ENCODE measurements around the gene NFKBIE. TPM values are rescaled to one million over a fixed set of nuclear protein-coding genes. Genes with fewer than 3 reads are reported as not detected.

The NFKBIE gene
- total and polyA plus RNA-seq, 8 donors, result 0.89 to 23.5 (median 10.3) TPM; not detected in 2

DNA sequence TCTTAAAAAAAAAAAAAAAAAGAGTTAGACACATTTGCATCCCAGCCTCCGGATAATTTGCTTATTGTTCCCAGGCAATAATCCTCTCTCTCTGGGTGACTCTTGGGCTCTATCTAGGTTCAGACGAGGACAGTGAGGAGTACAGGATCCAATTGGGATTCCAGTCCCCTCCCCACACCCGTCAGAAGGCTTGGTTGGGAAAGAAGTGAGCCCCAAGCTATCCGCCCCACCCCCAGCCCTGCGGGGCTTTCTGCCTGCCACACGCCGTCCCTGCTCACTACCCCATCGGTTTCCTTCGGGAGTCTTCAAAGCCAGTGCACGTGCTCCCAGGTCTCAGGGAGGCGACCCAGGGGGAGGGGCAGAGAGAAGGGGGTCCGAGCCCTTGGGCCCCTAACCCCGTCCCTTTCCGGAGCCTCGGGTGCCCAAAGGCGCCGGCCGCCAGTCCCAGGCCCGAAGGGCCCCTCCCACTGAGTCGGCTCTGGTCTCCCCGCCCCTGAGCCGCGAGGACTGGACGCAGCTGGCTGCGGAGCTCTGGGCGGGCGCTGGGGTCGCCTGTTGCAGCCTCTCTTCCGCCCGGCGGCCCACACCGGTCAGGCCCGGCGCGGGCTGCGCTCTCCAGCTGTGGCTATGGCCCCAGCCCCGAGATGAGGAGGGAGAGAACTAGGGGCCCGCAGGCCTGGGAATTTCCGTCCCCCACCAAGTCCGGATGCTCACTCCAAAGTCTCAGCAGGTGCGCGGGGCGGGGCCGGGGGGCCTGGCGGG, 46.1 kb downstream of the NFKBIE start:
- TF ChIP-seq POLR2A (IDR thresholded peaks at IDR 0.05) (peak in 1 of 4 donors; percentile 53), POLR2AphosphoS5 (IDR thresholded peaks at IDR 0.05) (peak; percentile 49 to 87 (median 82))
- TF ChIP-seq, protein P1, sequence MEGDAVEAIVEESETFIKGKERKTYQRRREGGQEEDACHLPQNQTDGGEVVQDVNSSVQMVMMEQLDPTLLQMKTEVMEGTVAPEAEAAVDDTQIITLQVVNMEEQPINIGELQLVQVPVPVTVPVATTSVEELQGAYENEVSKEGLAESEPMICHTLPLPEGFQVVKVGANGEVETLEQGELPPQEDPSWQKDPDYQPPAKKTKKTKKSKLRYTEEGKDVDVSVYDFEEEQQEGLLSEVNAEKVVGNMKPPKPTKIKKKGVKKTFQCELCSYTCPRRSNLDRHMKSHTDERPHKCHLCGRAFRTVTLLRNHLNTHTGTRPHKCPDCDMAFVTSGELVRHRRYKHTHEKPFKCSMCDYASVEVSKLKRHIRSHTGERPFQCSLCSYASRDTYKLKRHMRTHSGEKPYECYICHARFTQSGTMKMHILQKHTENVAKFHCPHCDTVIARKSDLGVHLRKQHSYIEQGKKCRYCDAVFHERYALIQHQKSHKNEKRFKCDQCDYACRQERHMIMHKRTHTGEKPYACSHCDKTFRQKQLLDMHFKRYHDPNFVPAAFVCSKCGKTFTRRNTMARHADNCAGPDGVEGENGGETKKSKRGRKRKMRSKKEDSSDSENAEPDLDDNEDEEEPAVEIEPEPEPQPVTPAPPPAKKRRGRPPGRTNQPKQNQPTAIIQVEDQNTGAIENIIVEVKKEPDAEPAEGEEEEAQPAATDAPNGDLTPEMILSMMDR (IDR thresholded peaks at IDR 0.05), result no peak
- no peaks in the 10 kb centered on the region for H3K36me3 ChIP-seq
- intact Hi-C loops (cut with DNase I; ENCODE audit: low total_unique reads), result no loop called here
- H3K4me1 ChIP-seq, result peaks cover 73 to 82% (median 79%) of the 10 kb centered on the region in 4 donors
- no peaks in the 10 kb centered on the region for H3K9me3 ChIP-seq
- H3K27ac ChIP-seq, result peak overlapping the region; percentile 92 to 99 (median 95)
- H3K4me3 ChIP-seq, result peak overlapping the region; percentile 49 to 64 (median 62)
- DNase-seq, result peak; percentile 88 to 96
- 1 to 8% (median 1%) methylated on average over 17 to 45 of the region's 45 CpGs for WGBS, 5 donors
- H3K27me3 ChIP-seq, result no peaks in the 10 kb centered on the region

DNA sequence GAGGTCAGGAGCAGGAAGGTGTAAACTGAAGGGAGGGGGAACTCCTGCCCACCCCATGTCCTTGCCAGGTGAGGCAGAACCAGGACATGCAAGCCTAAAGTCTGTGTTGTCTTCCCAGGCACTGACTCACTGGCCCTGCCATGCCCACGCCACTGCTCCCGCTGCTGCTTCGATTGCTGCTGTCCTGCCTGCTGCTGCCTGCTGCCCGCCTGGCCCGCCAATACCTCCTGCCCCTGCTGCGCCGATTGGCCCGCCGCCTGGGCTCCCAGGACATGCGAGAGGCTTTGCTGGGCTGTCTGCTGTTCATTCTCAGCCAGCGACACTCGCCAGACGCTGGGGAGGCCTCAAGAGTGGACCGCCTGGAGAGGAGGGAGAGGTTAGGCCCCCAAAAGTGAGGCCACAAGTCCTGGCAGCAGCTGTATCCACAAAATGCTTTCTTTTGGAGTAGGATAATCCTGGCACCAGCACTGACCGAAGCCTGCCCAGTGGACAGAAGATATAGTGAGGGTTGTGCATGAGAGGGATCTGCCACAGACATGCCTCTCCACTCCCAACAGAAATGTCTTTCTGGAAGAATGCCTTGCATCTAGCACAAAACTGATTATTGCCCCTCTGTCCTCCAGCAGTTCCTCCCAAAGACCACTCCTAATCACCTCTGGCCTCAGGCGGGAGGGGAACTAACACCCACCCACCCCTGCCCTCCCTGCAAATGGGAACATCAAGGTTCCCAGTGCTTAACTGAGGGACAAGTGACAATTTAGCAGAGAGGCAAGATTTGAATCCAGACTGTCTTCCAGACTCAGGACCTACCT, 47.8 kb downstream of the NFKBIE start:
- WGBS, 5 donors, result 19 to 43% (median 27%) methylated on average over 13 to 16 of the region's 16 CpGs
- DNase-seq, result peak; percentile 74 to 80
- Histone ChIP-seq H3K36me3 (no peaks in the 10 kb centered on the region), H3K27ac (peak overlapping the region; percentile 92 to 99 (median 95)), H3K4me1 (peaks cover 62 to 68% (median 65%) of the 10 kb centered on the region in 4 donors), H3K9me3 (no peaks in the 10 kb centered on the region), H3K4me3 (peak overlapping the region in 2 of 4 donors; percentile 13 to 64), H3K27me3 (no peaks in the 10 kb centered on the region)
- TF ChIP-seq POLR2AphosphoS5 (IDR thresholded peaks at IDR 0.05), result peak in 2 of 3 donors; percentile 51 to 66
- TF ChIP-seq, protein P1 (IDR thresholded peaks at IDR 0.05), result no peak
- intact Hi-C loops (cut with DNase I; ENCODE audit: low total_unique reads), result no loop called here

DNA sequence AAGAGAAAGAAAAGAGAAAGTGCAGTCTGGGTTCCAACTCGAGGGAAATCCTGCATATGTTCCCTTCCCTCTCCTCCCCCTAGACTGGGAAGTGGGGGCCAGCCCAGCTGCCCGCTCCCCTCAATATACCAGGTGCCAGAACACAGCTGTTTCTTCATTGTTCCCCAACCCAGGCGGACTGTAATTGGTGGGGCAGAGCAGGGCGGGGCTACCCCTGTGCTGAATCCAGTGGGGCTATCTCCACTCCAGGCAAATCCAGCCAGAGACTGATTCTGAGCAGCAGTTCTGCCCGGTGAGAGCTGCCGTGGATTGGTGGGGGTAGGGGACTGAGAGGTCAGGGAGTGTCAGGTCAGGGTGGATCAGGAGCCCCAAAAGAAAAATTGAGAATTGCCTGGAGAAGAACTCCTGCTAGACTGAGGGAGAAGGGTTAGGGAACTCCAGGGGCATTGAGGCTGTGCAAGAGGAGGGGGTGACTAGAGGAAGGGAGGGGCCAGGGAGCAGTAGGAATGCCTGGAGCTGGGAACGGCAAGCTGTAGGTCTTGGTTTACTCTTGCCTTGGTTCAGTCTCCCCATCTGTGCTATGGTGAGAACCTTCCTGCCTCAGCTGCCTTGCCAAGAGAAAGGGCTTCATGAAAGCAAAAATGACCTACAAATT, 48.5 kb downstream of the NFKBIE start, which contains the start of gene MYMX:
TSS of gene MYMX (plus strand) at position 250 of the 655 bp plus-strand sequence. CDS start 546 bp downstream, outside the sequence.
- no peaks in the 10 kb centered on the region for H3K9me3 ChIP-seq
- peak within 1 kb of the TSS in 3 of 4 donors; percentile 8 to 64 (median 13) for H3K4me3 ChIP-seq
- peak within 1 kb of the TSS; percentile 92 to 99 (median 95) for H3K27ac ChIP-seq
- intact Hi-C loops (cut with DNase I; ENCODE audit: low total_unique reads), result no loop called here
- H3K27me3 ChIP-seq, result no peaks in the 10 kb centered on the region
- WGBS, 5 donors, result 15 to 25% (median 23%) methylated on average over 7 of the region's 7 CpGs
- peak; percentile 59 to 77 for DNase-seq
- H3K36me3 ChIP-seq, result no peaks in the 10 kb centered on the region
- H3K4me1 ChIP-seq, result peaks cover 55 to 60% (median 58%) of the 10 kb centered on the region in 4 donors
- TF ChIP-seq POLR2AphosphoS5 (IDR thresholded peaks at IDR 0.05), result peak in 1 of 3 donors; percentile 7
- TF ChIP-seq, protein P1 (IDR thresholded peaks at IDR 0.05), result no peak

DNA sequence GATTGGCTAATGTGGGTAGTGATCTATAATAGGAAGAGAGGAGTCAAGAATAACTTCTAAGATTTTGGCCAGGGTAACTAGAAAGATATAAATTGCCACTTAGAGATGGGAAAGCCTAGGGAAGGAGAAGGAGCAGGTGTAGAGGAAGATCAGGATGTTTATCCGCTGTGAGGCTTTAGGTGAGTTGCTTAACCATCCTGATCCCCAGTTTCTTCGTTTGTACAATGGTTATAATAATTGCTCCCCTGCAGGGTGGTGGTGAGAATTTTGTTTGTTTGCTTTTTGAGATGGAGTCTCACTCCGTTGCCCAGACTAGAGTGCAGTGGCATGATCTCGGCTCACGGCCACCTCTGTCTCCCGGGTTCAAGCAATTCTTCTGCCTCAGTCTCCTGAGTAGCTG, 51.0 kb downstream of the NFKBIE start:
- no peak for DNase-seq
- H3K9me3 ChIP-seq, result no peaks in the 10 kb centered on the region
- TF ChIP-seq POLR2A (IDR thresholded peaks at IDR 0.05) (no peak), EP300 (IDR thresholded peaks at IDR 0.05) (no peak), POLR2AphosphoS5 (IDR thresholded peaks at IDR 0.05) (no peak)
- TF ChIP-seq, protein P1 (IDR thresholded peaks at IDR 0.05), result no peak
- no peak overlapping the region for H3K27ac ChIP-seq
- intact Hi-C loops (cut with DNase I; ENCODE audit: low total_unique reads), result no loop called here
- H3K4me1 ChIP-seq, result peaks cover 33 to 35% (median 34%) of the 10 kb centered on the region in 4 donors
- H3K27me3 ChIP-seq, result no peaks in the 10 kb centered on the region
- 89 to 93% (median 90%) methylated on average over 6 of the region's 6 CpGs for whole genome bisulfite sequencing, 5 donors
- H3K36me3 ChIP-seq, result no peaks in the 10 kb centered on the region
- H3K4me3 ChIP-seq, result no peak overlapping the region
